HG02981 (cell line): Measurements from ENCODE around the gene PIK3C3.

ENCODE experiments used
- ATAC-seq: cut with Tn5 transposase; IDR thresholded peaks from one replicate; pipeline ENCODE4 v1.9.1; 2021; ENCODE audit warnings: mild to moderate bottlenecking, moderate library complexity; ENCODE audit not compliant: unreplicated experiment

PIK3C3 gene

GRCh38 chr18:41954827-41955613 lies at the start of gene PIK3C3:
TSS of gene PIK3C3 (plus strand) at chr18:41955234. CDS start at chr18:41955292, 58 bp downstream.
- peak; percentile 97 for ATAC-seq

- ATAC-seq = no peak
These were observed 49.1 kb upstream of the PIK3C3 start for GRCh38 chr18:41905786-41906527.

GRCh38 chr18:41906528-41907146 lies 48.4 kb upstream of the PIK3C3 start:
- ATAC-seq = peak; percentile 97

DNA sequence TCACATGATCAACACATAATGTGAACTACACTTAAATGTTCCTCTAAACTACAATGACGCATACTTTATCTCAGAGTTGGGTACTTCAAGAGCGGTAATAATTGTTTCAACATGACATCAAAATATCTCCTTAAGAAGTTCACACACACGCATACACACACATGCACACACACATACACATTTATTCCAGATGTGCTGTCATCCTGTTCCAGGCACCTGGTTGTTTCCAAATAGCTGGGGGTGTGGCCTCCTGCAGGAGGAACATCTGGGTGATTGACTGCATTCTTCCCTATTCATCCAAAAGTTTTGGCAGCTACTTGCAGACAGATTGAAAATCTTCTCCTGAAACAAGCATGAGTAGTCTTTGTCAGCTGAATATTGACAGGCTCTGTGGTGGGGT lies 37.9 kb upstream of the PIK3C3 start:
- no peak for ATAC-seq

- no peak for ATAC-seq
These were observed 33.3 kb upstream of the PIK3C3 start for GRCh38 chr18:41921770-41922169.

DNA sequence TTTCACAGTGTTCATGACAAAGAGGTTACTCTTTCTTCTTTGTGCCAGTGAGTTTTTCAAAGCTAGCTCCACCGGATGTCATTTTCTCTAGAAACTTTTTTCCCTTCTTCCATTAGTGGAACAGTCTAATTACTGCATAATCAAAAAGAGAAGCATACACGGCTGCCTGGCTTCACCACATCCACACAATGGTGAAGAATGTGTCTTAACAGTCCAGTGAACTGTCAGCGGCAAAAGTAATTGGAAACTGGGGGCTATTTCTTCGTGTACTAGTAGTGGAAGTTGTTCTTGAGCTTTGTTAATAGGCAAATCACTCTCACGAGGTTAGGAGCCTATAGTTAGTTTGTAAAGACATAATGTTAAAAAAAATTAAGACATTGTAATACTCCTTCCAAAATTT lies 32.9 kb upstream of the PIK3C3 start:
- no peak for ATAC-seq

- ATAC-seq = no peak
These were observed 32.2 kb upstream of the PIK3C3 start for GRCh38 chr18:41922841-41923240.

- ATAC-seq = no peak
These were observed 31.6 kb upstream of the PIK3C3 start for GRCh38 chr18:41923446-41923845.

- ATAC-seq = no peak
These were observed 26.5 kb upstream of the PIK3C3 start for GRCh38 chr18:41928581-41928980.

DNA sequence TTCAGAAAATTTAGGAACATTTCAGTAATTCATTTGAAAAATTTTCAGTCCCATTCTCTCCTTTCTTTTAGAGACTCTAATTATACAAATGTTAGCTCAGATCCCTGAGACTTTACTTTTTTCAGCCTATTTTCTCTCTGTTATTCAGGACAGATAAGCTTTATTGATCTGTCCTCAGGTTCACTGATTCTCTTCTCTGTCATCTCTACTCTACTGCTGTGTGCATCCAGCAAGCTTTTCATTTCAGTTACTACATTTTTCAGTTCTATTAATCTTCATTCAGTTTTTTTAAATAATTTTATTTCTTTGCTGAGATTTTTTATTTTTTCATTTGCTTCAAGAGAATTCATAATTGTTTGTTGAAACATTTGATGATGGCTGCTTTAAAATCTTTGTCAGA lies 22.1 kb upstream of the PIK3C3 start:
- ATAC-seq = no peak

GRCh38 chr18:41933778-41934177 lies 21.3 kb upstream of the PIK3C3 start:
- no peak for ATAC-seq

GRCh38 chr18:41936471-41937134 lies 18.4 kb upstream of the PIK3C3 start:
- peak; percentile 39 for ATAC-seq

- no peak for ATAC-seq
These were observed 16.6 kb upstream of the PIK3C3 start for GRCh38 chr18:41938445-41938844.

DNA sequence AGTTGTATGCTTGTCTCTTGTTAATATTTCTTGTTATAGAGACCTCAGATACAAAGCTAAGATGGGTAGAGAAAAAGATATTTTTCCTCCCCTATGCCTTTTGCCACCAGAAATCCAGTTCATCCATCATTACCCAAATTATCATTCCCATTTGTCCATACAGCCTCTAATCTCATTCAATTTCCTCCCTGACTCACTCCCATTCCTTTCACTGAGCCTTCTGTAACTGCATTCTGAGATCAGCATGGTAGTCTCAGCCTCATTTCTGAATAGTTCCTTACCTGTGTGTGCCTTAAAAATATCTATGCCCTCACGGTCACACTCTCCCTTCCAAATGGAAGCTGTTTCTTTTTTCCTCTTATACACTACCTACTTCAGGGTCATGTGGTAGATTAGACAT lies 15.7 kb upstream of the PIK3C3 start:
- ATAC-seq = no peak

- no peak for ATAC-seq
These were observed 14.4 kb upstream of the PIK3C3 start for GRCh38 chr18:41940506-41941215.

- no peak for ATAC-seq
These were observed 12.8 kb upstream of the PIK3C3 start for GRCh38 chr18:41942254-41942653.

DNA sequence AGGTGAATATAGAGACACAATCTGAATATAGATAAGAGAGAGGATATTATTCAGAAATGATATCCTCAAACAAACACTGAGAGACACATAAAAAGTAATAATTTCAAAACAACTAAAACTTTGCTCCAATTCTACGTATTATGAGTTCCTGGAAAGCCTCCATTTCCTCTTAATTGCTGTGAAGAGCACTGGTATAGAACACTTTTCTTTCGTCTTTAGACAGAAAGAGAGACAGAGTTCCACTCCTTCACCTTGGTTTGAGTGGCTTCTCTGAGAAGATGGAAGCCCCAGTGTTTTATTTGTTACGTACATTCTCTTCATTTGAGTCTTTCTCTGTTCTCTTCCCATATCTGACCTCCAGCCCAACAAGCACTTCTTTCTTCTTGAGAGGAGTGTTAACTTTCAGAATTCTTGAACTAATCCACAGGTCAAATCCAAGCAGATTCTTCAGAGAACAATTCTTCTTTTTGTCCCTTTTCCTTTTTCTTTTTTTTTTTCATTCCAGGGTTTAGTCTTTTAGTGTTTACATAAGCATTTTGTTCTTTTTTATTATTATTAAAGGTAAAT lies 6.4 kb upstream of the PIK3C3 start:
- no peak for ATAC-seq

GRCh38 chr18:41949206-41949920 lies 5.7 kb upstream of the PIK3C3 start:
- ATAC-seq = no peak

- ATAC-seq = no peak
These were observed 654 bp downstream of the PIK3C3 start for GRCh38 chr18:41955688-41956087.

GRCh38 chr18:41959045-41959444 lies 4.0 kb downstream of the PIK3C3 start:
- ATAC-seq = no peak
